SKM-1 treated with dmso at 0.1 percent for 144 hours (cell line): ENCODE measurements around the gene TBC1D21.

Experiments used
- DNase-seq: peaks from one replicate; lab custom pipeline; 2025; ENCODE audit not compliant: unreplicated experiment; lab: John Stamatoyannopoulos, UW

Gene TBC1D21

DNA sequence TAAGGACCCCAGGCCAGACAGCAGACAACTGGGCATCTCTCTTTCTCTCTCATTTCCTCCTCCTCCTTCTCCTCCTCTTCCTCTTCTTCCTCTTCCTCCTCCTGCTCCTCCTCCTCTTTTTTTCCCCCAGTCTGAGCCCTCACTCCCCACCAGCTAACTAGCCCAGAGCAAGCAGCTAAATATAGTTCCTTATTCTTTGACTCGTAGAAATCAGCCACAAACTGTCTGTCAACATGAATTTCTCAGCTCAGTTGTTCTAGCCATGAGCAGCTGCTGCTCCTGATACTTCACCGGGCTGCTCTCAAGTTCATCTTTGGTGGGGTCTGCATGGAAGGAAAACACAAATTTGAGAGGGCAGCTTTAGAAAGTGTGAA lies 33.7 kb downstream of the TBC1D21 start:
- DNase-seq: peak; percentile 71

GRCh38 chr15:73908030-73908821 lies 34.9 kb downstream of the TBC1D21 start:
- DNase-seq: peak; percentile 44

- no peak for DNase-seq
These were observed 35.4 kb downstream of the TBC1D21 start for GRCh38 chr15:73908822-73909122.

DNA sequence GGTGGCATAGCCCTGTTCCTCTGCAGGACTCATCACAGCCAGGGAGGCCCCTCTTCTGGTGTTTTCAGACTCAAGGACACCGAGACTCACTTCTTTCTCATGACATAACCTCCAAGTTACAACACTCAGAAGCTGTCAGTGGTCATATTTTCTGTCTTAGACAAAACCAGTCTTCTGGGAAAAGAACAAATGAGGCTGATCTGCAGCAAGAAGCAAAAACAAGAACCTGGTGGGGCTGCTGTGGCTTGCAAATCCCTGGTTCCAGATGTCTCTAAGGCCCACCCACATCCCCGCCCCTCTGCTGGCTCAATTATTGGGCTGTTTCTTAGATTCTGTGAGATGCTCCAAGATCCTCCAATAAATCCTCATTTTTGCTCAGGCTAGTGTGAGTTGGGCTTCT lies 36.3 kb downstream of the TBC1D21 start:
- DNase-seq: no peak

DNA sequence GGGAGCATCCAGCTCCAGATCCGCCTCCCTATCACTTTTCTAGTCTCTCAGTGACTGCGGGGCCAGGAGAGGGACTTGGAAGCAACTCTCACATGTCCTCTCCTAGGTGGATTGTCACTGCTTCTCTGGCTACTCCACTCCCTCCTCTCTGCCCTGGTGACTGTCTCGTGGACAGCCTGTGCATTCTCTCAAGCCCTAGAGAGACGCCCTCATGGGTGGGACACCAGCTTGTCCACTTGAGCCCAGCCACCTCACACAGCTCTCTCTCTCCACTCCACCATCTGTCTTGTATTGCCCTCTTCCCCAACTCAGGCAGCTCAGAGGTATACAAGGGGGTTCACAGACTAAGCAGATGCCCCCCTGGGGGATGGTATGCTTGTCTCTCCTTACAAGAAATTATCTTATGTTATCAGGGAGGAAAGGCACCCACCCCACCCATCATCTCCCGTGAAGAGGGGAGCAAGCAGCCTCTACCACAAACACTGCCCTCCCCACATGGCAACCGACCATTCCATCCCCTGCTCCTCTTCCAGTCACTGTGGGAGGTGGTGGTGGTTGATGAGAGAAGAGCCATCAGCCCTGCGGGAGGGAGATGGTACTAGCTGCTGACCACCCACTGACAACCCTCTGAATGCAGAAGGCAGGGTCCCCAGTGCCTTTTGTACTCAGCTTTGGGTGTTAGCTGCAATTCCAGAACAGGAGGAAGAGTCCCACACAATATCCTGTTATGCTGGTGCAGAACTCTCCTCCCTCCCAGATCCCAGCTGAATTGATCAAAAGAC lies 37.3 kb downstream of the TBC1D21 start:
- no peak for DNase-seq

DNA sequence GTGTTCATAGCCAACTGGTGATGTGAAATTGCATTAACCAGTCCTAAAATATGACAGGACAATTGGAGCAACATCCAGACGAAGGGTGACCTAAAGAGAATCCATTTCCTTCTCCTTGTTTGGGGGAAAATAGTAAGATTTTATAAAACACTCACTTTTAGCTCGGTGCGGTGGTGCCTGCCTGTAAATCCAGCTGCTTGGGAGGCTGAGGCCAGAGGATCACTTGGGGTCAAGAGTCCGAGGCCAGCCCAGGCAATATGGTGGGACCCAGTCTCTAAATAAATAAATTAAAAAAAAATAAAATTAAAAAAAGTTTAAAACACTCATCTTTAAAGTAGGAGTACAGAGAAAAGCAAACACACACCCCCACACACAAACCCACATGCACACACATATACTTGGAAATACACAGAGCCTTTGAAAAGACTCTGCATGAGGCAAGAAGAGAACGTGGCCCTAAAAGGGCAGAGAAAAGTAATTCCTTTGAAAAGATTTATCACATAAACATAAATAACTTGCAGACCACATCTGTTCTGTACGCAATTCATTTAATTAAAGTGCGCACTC lies 38.7 kb downstream of the TBC1D21 start:
- DNase-seq: no peak

GRCh38 chr15:73914145-73914544 lies 40.8 kb downstream of the TBC1D21 start:
- DNase-seq: no peak

DNA sequence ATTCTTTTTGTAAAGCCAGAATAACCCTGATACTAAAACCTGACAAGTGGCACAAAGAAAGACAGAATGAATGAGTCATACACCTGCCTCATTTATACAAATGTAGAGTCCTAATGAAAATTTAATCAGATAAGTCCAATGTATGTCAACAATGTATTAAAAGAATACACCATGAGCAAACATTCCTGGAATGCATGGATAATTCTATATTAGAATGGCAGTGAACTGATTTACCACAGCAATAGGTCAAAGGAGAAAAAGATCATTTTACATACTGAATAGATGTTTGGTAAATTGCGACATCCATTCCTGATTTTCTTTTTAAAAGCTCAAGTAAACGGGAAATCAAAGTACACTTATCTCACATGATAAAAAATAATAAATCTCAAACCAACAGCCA lies 41.7 kb downstream of the TBC1D21 start:
- no peak for DNase-seq

GRCh38 chr15:73918784-73919183 lies 45.4 kb downstream of the TBC1D21 start:
- no peak for DNase-seq

GRCh38 chr15:73919706-73920105 lies 46.3 kb downstream of the TBC1D21 start:
- DNase-seq: no peak

GRCh38 chr15:73921254-73921925 lies 48.0 kb downstream of the TBC1D21 start:
- no peak for DNase-seq

- DNase-seq: no peak
These were observed 49.1 kb downstream of the TBC1D21 start for GRCh38 chr15:73922186-73923151.

GRCh38 chr15:73923156-73923487 lies 49.8 kb downstream of the TBC1D21 start:
- no peak for DNase-seq

DNA sequence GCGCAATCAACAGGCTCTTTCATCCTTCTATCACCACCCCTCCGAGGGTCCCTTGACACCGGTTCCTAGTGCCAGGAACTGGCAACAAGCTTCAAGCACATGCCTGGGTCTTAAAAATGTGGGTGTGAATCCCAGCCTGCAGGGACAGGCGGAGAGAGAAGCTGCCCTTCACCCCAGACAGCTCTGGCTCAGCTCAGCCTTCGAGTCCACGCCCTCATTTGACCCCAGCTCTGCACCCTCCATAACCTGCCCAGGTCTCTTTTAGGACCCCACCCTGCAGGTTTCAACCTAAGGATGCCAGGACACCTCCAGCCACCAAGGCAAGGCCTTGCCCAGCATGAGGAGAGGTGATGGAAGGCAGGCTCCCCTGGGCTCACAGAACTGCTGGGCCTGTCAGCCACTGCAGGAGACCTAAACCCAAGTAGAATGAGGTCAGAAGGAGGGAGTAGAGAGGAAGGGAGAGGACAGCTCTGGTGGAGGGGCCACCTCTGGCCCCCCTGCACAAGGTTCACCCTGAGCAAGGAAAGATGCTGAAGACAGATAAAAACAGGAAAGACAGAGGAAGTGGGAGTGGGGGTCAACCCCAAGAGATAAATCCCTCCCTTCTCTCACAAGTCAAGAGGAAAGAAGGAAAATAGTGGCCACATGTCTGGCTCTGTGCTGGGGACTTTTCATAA lies 50.3 kb downstream of the TBC1D21 start:
- DNase-seq: no peak

DNA sequence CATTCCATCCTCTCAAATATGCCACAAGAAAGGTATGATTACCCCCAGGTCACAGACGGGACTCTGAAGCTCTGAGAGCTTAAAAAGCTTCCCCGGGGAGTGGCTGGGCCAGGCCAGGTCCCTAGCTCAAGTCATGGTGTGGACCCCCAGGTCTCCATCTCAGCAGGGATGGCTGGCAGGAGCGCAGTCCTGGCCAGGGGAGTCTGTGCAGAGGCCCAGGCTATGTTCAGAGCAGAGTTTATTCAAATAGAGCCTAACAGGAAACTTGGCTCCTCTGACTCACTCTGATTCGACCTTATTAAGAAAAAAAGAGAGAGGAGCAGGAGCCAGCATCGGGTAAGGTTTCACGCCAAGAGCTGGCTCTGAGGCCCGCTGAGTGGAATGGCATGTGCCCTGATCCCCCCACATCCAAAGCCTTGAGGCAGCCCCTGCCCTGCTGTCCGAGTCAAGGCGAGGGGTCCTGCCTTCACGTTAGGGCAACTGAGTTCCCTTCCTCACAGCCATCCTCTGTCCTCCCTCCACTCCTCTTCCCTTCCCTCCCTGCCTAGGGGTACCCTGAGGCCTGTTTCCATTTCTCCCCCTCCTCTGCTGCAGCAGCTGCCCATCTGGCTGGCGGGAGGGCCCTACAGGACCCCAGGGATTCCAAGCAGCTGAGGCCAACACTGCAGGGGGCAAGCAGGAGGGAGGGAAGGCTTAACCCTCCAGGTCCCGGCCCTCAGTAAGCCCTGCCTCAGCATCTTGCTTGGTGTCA lies 51.0 kb downstream of the TBC1D21 start:
- DNase-seq: no peak

GRCh38 chr15:73925848-73926218 lies 52.5 kb downstream of the TBC1D21 start:
- DNase-seq: no peak

DNA sequence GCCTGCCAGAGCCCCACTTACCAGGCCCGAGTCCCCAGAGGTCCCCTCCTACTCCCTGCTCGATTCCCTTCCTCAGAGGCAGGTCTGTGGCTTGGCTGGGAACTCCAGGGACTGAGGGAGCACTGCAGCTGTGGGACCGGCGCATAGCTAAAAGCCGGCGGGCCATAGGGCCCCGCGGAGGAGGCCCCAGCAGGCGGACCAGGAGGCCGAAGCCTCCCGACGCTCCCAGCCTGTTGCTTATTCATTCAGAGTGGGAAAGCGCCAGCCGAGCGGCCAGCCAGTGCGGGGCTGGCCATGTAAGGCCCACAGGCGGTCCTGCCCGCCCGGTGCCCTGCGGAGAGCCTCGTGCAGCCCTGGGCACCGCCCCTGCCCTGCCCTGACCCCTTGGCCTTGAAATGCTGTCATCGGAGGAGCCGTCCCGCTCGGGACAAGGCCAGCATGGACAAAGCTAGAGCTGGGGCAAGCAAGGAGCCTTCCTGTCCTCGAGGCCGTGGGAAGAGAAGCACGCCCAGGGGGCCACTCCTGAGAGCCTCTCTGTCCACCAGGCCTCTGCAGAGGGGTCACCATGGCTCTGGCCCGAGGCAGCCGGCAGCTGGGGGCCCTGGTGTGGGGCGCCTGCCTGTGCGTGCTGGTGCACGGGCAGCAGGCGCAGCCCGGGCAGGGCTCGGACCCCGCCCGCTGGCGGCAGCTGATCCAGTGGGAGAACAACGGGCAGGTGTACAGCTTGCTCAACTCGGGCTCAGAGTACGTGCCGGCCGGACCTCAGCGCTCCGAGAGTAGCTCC lies 53.0 kb downstream of the TBC1D21 start, which contains the start of gene LOXL1:
Gene LOXL1, plus strand, starts transcription at position 244 of the 784 bp plus-strand sequence. Its CDS starts 322 bp downstream, at position 566.
- no peak for DNase-seq

GRCh38 chr15:73927003-73927475 lies 53.7 kb downstream of the TBC1D21 start:
- peak; percentile 7 for DNase-seq
